Pancreas (tissue), 10 donors: Measurements from ENCODE around the gene MTAP. TPM values are rescaled to one million over a fixed set of nuclear protein-coding genes. Genes with fewer than 3 reads are reported as not detected.

Experiments
- ATAC-seq, 4 donors: fragments of 200-7000 bp; cut with Tn5 transposase; one replicate each; pipeline versions ENCODE4 v1.8.0 to v1.9.1; 2020; ENCODE audit warnings: mild to moderate bottlenecking in 4 of 4, moderate library complexity in 4 of 4
- DNase-seq, 6 donors: peaks; one replicate each; pipeline ENCODE4 v3.0.0-alpha.2; 2020
- FAIRE-seq: peaks from 2 replicates; lab custom pipeline; 2012; peaks lifted over from hg19 to GRCh38; lab: Jason Lieb, UNC
- H3K27ac ChIP-seq, 4 donors: fragments of 200-600 bp; sonication (generic); 1 replicate in 3 of 4; 2 replicates in 1 of 4; pipeline versions ENCODE4 v1.5.0 to v1.8.0; 2020
- H3K27me3 ChIP-seq, 4 donors: fragments of 200-600 bp; one replicate each; pipeline ENCODE4 v1.8.0; 2021
- H3K36me3 ChIP-seq, 3 donors: fragments of 200-600 bp; sonication (generic) in 1 of 3; one replicate each; pipeline versions ENCODE4 v1.5.0 to v1.8.0; 2020 to 2021
- H3K4me1 ChIP-seq, 3 donors: fragments of 200-600 bp; one replicate each; pipeline ENCODE4 v1.8.0; 2021
- H3K4me3 ChIP-seq, 4 donors: fragments of 200-600 bp; sonication (generic) in 2 of 4; one replicate each; pipeline versions ENCODE4 v1.5.0 to v1.8.0; 2020 to 2021
- H3K9me3 ChIP-seq, 4 donors: fragments of 200-600 bp; one replicate each; pipeline ENCODE4 v1.8.0; 2021
- CTCF ChIP-seq, 4 donors: fragments of 200-600 bp; sonication (generic) in 3 of 4; IDR thresholded peaks; one replicate each; pipeline versions ENCODE4 v1.5.0 to v1.8.0; 2021; ENCODE audit warnings: antibody characterized with exemption in 4 of 4
- WGBS, 2 donors: extraction: QIAGEN DNeasy Blood & Tissue Kit; methylation state at CpG; one replicate each; pipeline ENCODE4 v1.1.7; 2013; 5-methylcytosine and 5-hydroxymethylcytosine counted together
- intact Hi-C, 3 donors: fragments of 100-400 bp; cut with DNase I; formaldehyde crosslinking; loops; one replicate each; pipeline versions ENCODE4 v1.11.1 to v1.14.2; 2022
- polyA plus RNA-seq, 2 donors: library from polyadenylated mRNA; stranded (reverse); fragments of 200-250 nt; gene quantifications; one replicate each; pipeline ENCODE4 v1.2.3, GENCODE V29; 2013
- total RNA-seq, 6 donors: library from RNA; stranded (reverse); fragmentation: NEBNext Ultra II Directional in 4 of 6; extraction: Animal tissue kit (Norgen Biotek cat#: 25700) in 4 of 6; gene quantifications; one replicate each; pipeline versions ENCODE4 v1.2.1 to v1.2.4, GENCODE V29; 2021 to 2023
- donor health status: healthy with polysubstance abuse.
- donor health status: DM: no; HTN: no; CAD: no; lungs with moderate emphysema.
- donor health status: DM: no; HTN: no; CAD: no.
- donor health status: control.
- donor health status: control.
- donor health status: Bipolar disorder and iron deficiency.
- donor health status: DM: yes; HTN: yes; CAD: no.
- donor health status: DM: no; HTN: no; CAD: no.
- donor health status: DM: no; HTN: no; CAD: no.
- donor health status: DM: yes; HTN: yes; CAD: no.

MTAP gene
- total and polyA plus RNA-seq, 8 donors: 4.7 to 26.7 (median 16.7) TPM

- Histone ChIP-seq H3K4me1 (peaks cover 0 to 13% (median 7%) of the 10 kb centered on the region in 3 donors), H3K27me3 (no peaks in the 10 kb centered on the region), H3K9me3 (no peaks in the 10 kb centered on the region), H3K36me3 (peaks cover 0 to 20% (median 0%) of the 10 kb centered on the region in 3 donors), H3K27ac (no peak overlapping the region), H3K4me3 (no peak overlapping the region)
- TF ChIP-seq CTCF (IDR thresholded peaks at IDR 0.05): peak; percentile 75 to 85 (median 80)
- ATAC-seq (peak; percentile 93 to 96 (median 96)), FAIRE-seq (no peak), DNase-seq (peak; percentile 54 to 86 (median 78))
- WGBS, 2 donors: 39 to 42% methylated on average over 5 of the region's 5 CpGs
- intact Hi-C loops: loop anchor here in 2 of 3 donors (5.0 to 10.0 kb wide), 3 partner anchors 194 to 419 kb away; partner anchors contain the start of gene CDKN2B (in 1 of the 2)
Measured at GRCh38 chr9:21812946-21813568, 10.6 kb downstream of the MTAP start.

GRCh38 chr9:21813575-21814473, 11.4 kb downstream of the MTAP start:
- FAIRE-seq: peak; percentile 94
- Histone ChIP-seq H3K27ac (no peak overlapping the region), H3K4me1 (peaks cover 0 to 13% (median 7%) of the 10 kb centered on the region in 3 donors), H3K4me3 (no peak overlapping the region), H3K36me3 (peaks cover 0 to 26% (median 6%) of the 10 kb centered on the region in 3 donors), H3K27me3 (no peaks in the 10 kb centered on the region), H3K9me3 (no peaks in the 10 kb centered on the region)
- ATAC-seq: peak; percentile 90 to 93 (median 92)
- TF ChIP-seq CTCF (IDR thresholded peaks at IDR 0.05): peak; percentile 30 to 75 (median 62)
- WGBS, 2 donors: 35 to 41% methylated on average over 8 of the region's 8 CpGs
- peak in 3 of 6 donors; percentile 52 to 70 (median 61) for DNase-seq
- intact Hi-C loops: loop anchor here in 2 of 3 donors (5.0 to 10.0 kb wide), 3 partner anchors 193 to 418 kb away; partner anchors contain the start of gene CDKN2B (in 1 of the 2)

- 95 to 97% methylated on average over 3 of the region's 3 CpGs for WGBS, 2 donors
- DNase-seq: no peak
- no peak overlapping the region for H3K27ac ChIP-seq
- no peak for ATAC-seq
- H3K4me3 ChIP-seq: no peak overlapping the region
- H3K27me3 ChIP-seq: no peaks in the 10 kb centered on the region
- intact Hi-C loops: loop anchor here in 2 of 3 donors (10.0 kb wide), 1 partner anchor 219 kb away; no protein-coding TSS in a partner anchor
- H3K36me3 ChIP-seq: peaks cover 0 to 23% (median 6%) of the 10 kb centered on the region in 3 donors
- no peak for TF ChIP-seq CTCF (IDR thresholded peaks at IDR 0.05)
- no peaks in the 10 kb centered on the region for H3K9me3 ChIP-seq
- peaks cover 0 to 13% (median 7%) of the 10 kb centered on the region in 3 donors for H3K4me1 ChIP-seq
- no peak for FAIRE-seq
Measured at GRCh38 chr9:21815643-21816042, 13.2 kb downstream of the MTAP start.

- peaks cover 0 to 23% (median 6%) of the 10 kb centered on the region in 3 donors for H3K36me3 ChIP-seq
- H3K4me1 ChIP-seq: peaks cover 0 to 13% (median 7%) of the 10 kb centered on the region in 3 donors
- no peaks in the 10 kb centered on the region for H3K9me3 ChIP-seq
- H3K27ac ChIP-seq: no peak overlapping the region
- no peaks in the 10 kb centered on the region for H3K27me3 ChIP-seq
- WGBS, 2 donors: 77 to 80% methylated on average over 3 of the region's 3 CpGs
- TF ChIP-seq CTCF (IDR thresholded peaks at IDR 0.05): no peak
- DNase-seq: no peak
- H3K4me3 ChIP-seq: no peak overlapping the region
- no peak for FAIRE-seq
- ATAC-seq: no peak
- intact Hi-C loops: loop anchor here in 2 of 3 donors (10.0 kb wide), 1 partner anchor 218 kb away; no protein-coding TSS in a partner anchor
Measured at GRCh38 chr9:21817176-21817575, 14.7 kb downstream of the MTAP start.
